Hypothalamus (tissue), 51 donors: ENCODE results near the gene XYLB.
"Not testable (repeated sequence)": the region's sequence is repeated elsewhere in the genome, so short reads cannot be mapped to it uniquely, and the experiment has no call there.

Source experiments
- DNase-seq, 51 donors: peaks; one replicate each; lab custom pipeline; 2025; lab: John Stamatoyannopoulos, UW

Gene XYLB

DNA sequence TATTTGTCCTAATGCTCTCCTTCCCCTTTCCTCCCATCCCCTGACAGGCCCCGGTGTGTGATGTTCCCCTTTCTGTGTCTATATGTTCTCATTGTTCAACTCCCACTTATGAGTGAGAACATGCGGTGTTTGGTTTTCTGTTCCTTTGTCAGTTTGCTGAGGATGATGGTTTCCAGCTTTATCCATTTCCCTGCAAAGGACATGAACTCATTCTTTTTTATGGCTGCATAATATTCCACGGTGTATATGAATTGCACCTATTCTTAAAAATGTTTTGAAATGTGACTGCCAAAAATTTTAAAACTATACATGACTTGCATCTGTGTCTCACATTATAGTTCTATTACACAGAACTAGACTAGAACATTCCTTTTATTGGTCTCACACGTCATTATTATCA is 25.9 kb upstream of the XYLB start:
- DNase-seq, result not testable (repeated sequence)

DNA sequence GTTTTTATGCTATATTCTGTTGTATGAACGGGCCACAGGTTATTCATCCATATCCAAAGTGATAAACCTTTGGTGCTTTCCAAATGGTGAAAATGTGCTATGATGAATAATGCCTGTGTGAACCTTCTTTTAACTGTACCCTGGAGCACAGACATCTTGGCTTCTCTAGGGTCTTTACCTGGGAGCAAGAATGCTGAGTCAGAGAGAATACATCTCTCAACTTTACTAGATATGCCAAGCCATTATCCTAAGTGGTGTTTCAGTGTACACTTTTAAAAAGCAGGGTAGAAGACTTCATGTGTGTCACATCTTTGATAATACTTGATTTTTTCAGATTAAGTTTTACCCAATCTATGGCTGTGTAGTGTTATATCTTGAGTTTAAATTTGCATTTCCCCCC is 23.5 kb upstream of the XYLB start:
- no peak for DNase-seq

DNA sequence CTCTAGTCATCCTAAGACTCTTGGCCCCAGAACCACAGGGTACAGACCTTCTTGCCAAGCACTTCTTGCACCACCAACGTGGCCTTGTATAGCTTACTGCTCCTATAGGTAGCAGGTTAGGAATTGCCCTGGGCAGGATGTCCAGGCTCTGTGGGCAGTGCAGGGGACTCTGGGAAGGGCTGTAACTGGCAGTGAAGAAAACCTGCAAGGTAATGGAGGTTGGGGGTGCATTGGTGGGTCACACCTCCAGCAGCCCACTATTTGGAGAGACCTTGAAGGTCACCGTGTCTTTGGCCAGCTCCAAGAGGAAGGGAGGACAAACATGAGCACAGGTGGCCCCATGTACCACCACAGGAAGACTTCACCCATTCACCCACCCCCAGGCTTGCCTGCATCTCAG is 21.3 kb upstream of the XYLB start:
- DNase-seq, result no peak

DNA sequence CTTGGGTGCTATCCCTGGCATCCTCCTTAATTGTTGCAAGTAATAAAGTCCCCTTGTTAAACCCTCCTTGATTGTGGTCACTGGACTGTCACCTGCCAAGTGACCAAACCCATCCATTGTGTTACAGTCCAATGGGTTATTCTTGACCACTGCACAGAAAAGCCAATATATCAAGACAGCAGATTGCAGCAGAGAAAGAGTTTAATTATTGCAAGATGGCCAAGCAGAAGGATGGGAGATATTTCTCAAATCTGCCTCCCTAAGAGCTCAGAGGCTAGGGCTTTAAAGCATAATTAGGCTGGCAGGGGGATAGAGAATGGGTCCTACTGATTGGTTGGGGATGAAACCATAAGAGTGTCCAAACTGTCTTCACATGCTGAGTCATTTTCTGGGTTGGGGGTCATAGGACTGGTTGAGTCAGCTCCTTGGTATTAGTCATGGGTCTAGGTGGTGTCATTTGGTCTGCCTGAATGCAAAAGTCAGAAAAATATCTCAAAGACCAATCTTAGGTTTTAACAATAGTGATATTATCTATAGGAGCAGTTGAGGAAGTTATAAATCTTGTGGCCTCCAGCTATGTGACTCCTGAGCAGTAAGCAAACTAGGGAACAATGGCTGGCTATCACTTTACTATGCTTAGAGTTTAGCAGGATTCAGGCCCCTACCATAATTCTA is 19.1 kb upstream of the XYLB start:
- no peak for DNase-seq

DNA sequence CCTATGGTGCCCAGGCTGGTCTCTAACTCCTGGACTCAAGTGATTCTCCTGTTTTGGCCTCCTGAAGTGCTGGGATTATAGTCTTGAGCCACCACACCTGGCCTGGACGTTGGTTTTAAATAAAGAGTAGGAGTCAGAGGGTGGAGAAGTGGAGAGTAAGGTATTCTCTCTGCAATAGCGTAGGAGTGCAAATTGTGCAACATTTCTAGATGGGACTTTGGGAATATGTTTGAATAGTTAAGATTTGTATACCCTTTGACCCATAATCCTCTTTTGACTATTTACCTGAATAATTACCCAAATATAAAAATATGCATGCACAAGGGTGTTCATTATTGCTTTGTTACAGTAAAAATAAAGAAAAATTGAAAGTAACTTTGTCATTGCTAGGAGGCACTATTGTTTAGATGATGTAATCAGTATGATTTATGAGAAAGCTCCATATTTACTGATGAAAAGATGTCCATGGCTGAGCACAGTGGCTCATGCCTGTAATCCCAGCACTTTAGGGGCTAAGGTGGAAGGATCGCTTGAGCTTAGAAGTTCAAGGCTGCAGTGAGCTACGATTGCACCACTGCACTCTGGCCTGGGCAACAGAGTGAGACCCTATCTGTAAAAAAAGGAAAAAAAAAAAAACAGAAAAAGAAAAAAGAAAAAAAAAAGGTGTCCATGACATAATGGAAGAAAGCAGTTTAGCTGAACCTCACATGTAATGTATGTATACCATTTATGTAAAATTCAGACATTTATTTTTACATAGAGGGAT is 15.1 kb upstream of the XYLB start:
- no peak for DNase-seq

DNA sequence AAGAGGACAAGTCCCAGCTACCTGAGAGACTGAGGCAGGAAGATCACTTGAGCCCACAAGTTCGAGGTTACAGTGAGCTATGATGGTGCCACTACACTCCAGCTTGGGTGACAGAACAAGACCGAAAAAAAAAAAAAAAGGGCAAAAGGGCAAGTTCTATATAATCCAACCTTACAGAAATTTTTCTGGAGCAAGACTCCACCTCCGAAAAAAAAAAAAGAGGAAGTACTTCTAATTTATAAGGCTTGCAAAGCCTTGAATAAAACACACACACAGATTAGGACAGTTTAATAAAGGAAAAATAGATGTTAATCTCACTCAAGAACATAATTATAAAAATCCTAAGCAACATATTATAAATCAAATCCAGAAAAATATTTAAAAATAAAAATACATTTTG is 14.4 kb upstream of the XYLB start:
- no peak for DNase-seq

DNA sequence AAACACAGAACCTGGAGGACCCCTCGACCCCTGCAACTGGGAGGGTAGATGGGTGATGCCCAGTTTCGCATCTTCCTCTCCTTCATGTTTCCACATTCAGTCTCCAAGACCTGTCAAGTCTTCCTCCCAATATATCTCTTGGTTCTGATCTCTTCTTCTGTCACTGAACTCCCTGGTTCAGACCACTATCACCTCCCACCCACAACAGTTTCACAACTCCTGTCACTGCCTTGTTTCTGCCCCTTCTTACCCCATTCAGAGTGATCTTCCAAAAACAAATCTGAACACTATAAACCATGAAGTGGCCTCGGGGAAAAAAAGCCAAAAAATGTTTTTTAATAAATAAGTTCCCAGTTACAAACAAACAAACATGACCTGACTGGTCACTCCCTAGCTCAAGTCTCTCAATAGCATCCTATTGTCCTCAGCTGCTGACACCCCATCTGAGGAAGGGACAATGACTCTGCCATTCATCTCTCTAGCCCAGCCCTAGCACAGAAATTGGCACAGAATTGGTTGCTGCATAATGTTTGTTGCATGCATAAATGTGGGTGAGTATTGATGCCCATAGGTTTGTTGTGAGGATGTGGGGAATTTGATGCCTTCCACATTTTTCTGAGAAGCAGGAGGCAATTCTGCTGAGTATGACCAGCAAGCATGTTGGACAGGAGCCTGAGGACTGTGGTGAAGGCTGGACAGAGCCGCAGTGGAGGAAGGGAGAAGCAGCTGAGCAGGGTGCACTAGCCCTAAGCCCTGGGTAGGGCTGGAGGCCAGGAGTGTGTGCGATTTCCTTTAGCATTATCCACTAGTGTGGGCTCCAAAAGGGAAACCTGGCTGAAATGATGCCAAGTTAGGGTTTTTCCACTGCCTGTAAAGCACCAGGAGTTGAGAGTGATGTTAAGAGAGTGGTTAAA is 12.2 kb upstream of the XYLB start:
- no peak for DNase-seq

DNA sequence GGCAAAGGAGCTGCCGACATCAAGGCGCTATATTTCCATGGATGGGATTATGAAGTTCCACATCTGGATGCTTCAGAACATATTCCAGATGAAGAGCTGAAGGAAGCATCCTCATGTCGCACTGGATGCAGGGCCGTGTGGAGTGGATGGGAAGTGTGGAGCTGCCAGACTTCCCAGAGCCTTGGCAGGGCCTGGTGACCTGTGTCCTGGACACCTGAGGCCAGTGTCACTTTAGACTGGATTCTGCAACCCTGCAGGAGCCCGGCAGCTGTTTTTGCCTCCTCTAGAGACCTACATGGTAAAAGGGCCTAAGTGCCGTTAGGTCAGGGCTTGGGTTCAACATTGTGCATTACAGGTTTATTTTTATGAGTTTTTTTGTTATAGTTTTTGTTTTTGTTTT is 11.3 kb upstream of the XYLB start:
- DNase-seq, result no peak

DNA sequence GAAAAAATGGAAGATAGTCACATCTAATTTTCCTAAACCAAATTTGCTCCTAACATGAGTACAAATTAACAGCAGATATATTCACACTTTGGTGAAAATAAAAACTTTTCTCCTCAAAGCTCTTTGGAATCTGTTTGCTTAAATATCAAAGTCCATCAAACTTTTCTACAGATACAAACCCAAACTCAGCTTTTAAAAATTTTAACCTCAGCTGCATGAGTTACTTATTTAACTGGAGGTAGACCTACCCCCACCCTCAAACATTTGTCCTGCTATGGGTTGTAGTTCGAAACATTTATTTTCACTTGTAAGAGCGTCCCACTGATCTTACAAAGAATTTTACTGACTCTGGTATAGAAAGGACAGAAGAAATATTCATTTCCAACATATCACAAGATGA is 8.9 kb upstream of the XYLB start:
- DNase-seq, result no peak

DNA sequence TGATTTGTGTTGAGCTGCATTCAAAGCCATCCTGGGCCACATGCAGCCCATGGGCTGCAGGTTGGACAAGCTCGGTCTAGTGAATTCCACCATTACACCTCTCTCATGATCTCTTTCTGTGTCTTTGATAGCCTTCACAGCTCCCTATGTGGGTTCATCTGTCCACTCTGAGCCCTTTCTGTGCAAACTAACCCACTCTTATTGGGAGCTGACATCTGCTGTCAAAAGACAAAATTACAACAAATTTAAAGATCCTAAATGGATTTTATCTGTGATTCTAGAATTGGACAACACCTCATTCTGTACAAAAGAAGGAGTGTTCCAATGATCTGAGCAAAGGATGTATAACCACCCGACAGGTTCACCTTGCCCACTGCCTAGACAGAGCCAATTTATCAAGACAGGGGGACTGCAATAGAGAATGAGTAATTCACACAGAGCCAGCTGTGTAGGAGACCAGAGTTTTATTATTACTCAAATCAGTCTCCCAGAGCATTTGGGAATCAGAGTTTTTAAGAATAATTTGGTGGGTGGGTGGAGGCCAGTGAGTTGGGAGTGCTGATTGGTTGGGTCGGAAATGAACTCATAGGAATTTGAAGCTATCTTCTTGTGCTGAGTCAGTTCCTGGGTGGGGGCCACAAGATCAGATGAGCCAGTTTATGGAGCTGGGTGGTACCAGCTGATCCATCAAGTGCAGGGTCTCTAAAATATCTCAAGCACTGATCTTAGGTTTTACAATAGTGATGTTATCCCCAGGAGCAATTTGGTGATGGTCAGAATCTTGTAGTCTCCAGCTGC is 2.6 kb upstream of the XYLB start:
- DNase-seq, result no peak

DNA sequence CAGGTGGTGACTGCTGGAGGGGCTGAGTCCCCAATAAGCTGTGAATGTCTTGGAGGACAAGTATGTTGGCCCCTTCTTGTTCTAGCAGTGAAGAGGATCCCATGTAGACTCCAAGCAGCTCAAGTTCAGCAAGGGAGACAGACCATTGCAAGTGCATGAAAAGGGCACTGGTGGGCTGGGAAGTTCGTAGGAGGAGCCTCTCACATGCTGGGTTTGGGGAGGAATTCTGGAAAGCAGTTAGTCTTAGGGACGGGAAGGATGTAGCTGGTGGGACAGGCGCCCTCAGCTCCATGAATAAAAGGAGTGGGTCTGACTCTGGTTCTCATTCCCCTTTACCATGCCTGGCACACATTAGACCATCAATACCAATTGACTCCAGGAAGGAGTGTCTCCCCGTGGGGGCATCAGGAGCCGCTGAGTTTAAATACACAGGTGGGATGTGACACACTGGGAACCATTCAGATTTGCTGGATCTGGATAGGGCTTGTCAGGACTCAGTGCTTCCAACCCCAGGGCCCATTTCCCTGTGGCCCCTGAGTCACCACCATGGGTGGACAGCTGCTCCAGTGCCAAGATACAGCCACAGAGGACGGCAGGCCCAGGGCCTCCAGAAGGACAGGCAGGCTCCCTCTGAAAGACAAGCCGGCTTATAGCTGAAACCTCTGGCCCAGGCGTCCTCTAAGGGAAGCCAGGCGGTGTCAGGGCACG is 552 bp upstream of the XYLB start:
- DNase-seq, result peak in 2 of 51 donors; percentile 6 to 50

DNA sequence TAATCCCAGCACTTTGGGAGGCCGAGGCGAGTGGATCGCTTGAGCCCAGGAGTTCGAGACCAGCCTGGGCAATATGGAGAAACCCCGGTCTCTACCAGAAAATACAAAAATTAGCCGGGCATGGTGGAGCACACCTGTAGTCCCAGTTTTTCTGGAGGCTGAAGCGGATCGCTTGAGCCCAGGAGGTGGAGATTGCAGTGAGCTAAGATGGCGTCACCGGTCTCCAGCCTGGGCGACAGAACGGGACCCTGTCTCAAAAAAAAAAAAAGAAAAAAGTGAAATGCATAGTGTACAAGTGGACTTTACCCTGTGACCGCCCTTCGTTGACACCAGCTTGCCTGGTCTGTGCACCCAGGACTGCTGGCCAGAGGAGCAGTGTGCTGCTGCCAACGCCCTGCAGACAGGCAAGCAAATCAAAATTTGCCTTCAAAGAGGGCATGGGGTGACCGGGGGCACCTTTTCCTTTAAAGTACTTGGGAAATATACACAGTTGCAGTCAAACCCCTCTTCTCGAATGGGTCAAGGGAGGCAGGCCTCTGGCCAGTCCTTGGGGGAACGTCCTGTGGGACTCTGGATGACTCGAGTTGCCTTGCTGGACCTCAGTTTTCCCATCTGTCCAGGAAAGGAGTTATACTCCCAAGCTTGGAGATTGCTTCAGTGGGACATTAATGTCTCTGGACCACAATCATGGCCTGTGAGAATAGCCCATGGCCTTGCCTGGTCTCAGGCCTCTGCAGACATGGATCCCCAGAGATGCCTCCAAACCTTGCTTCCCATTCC is 1.0 kb downstream of the XYLB start:
- no peak for DNase-seq

DNA sequence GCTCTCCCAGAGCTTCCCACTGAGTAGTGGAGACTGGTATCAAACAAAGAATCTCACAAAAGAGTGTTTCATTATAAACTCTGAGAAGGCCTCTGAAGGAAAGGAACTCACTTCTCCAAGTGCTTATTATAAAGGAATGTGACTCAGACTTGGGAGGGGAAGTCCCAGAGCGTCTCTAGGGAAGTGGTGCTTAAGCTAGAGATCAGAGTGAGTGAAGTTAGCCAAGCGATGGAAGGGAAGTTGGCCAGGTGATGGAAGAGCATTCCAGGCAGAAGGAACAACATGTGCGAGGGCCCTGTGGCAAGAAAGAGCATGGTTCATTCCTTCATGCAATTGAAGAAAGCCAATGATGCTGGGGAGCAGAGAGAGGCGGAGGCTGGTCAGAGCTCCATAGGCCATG is 2.3 kb downstream of the XYLB start:
- DNase-seq, result no peak

DNA sequence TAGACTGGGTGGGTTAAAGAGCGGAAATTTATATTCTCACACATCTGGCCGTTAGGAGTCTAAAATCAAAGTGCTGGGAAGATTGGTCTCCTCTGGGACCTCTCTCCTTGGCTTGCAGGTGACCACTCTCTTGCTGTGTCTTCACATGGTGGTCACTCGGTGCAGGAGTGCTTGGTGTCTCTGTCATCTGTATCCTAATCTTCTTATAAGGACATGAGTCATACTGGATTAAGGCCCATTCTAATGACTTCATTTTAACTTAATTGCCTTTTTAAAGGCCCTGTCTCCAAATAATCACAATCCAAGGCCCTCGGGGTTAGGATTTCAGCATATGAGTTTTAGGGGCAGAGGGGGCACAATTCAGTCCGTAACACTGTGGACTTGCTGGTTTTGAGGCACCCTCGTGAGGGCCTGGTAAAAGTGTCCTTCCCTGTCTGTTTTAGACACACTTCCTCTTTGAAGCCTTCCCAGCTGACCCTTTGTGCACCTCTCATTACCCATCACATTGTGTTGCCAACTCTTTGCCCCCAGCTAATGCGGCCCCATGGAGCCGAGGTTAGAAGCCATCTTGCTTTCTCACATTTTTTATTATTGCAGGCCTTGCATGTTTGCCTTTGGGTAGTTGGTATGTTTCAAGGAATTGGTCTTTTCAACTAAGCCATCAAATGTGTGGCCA is 3.2 kb downstream of the XYLB start:
- DNase-seq, result no peak

DNA sequence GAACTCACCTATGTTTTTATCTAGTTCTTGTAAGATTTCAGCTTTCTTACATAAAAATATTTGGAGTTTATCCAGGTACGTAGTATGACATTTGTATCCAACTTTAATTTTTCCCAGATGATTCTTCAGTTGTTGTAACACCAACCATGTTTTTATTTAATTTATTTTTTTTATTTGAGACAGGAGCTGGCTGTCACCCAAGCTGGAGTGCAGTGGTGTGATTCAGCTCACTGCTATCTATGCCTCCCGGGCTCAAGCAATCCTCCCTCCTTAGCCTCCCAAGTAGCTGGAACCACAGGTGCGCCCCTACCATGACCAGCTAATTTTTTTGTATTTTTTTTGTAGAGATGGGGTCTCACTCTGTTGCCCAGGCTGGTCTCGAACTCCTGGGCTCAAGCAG is 6.6 kb downstream of the XYLB start:
- no peak for DNase-seq

DNA sequence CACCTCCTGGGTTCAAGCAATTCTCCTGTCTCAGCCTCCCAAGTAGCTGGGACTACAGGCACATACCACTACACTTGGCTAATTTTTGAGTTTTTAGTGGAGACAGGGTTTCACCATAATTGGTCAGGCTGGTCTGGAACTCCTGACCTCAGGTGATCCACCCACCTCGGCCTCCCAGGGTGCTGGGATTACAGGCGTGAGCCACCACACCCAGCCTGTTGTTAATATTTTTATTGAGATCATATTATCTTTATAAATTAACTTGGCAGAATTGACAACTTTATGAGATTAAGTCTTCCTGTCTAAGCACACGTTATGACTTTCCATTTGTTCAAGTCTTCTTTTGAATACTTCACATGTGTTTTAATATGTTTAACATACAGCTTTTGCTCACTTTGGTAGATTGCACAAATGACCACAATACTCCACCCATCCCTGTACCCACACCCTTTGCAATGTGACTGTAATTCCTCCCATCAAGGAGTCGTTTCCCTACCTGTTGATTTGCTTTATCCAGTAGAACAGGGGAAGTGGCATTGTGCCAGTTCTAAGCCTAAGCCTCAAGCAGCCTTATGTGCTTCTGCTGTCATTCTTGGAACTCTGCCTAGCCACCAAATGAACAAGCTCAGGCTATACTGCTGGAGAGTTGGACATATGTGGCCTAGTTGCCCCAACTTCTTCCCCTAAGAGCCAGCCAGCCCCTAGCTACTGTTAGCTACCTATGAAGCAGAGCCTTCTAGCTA is 8.2 kb downstream of the XYLB start:
- no peak for DNase-seq

DNA sequence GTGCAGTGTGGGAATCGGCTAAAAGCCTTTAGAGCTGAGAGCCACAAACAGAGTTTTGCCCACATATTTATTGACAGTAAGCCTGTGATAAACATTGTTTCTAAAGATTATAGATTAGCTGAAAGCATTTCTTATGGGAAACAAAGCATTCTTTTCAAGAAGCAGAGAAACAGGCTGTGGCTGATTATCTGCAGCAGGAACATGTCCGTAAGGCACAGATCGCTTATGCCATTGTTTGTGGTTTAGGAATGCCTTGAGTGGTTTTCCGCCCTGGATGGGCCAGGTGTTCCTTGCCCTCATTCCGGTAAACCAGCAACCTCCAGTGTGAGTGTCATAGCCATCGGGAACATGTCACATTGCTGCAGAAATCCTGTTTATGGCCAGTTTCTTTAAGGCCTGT is 12.5 kb downstream of the XYLB start:
- no peak for DNase-seq

DNA sequence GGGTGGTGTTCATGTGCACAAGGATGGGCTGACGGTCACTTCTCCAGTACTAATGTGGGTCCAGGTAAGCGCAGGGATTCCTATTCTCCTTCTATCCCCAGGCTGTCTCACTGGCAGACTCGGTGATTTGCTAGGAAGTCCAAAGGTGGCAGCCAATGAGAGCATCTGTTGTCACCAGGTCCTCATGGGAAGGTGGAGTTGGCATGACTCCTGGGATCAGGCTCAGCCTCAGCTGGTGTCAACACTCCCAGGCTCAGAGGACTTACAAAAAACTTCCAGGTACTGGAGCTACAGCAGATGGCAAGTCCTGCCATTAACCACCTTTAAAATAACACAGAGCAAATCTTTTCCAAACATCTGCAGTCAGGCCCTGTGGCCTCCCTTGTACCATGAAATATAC is 13.8 kb downstream of the XYLB start:
- DNase-seq, result no peak
